Mucosa of descending colon (tissue), 3 donors: ENCODE results near the gene RGS7. TPM values are rescaled to one million over a fixed set of nuclear protein-coding genes. Genes with fewer than 3 reads are reported as not detected.
"Not testable (repeated sequence)": the region's sequence is repeated elsewhere in the genome, so short reads cannot be mapped to it uniquely, and the experiment has no call there.

Experiments used
- ATAC-seq: fragments of 200-7000 bp; cut with Tn5 transposase; one replicate; pipeline ENCODE4 v1.9.1; 2020; ENCODE audit warnings: mild to moderate bottlenecking, moderate library complexity
- DNase-seq, 3 donors: peaks; one replicate each; pipeline ENCODE4 v3.0.0-alpha.2; 2020
- H3K36me3 ChIP-seq: fragments of 200-600 bp; one replicate; pipeline ENCODE4 v1.8.0; 2021; ENCODE audit warnings: low read depth, mild to moderate bottlenecking
- H3K4me1 ChIP-seq: fragments of 200-600 bp; one replicate; pipeline ENCODE4 v1.8.0; 2021; ENCODE audit warnings: low read depth, mild to moderate bottlenecking
- H3K4me3 ChIP-seq: fragments of 200-600 bp; one replicate; pipeline ENCODE4 v1.8.0; 2021; ENCODE audit warnings: mild to moderate bottlenecking
- H3K9me3 ChIP-seq: fragments of 200-600 bp; one replicate; pipeline ENCODE4 v1.8.0; 2021; ENCODE audit warnings: mild to moderate bottlenecking
- intact Hi-C, 2 donors: fragments of 100-400 bp; cut with DNase I in 1 of 2; cut with micrococcal nuclease in 1 of 2; formaldehyde crosslinking; loops; one replicate each; pipeline versions ENCODE4 v1.11.0 to v1.11.1; 2022; cut with DNase I, micrococcal nuclease
- total RNA-seq, 3 donors: library from RNA; stranded (reverse); fragmentation: NEBNext Ultra II Directional in 2 of 3; extraction: Animal tissue kit (Norgen Biotek cat#: 25700) in 2 of 3; gene quantifications; one replicate each; pipeline versions ENCODE4 v1.2.1 to v1.2.4, GENCODE V29; 2021 to 2023
- TF ChIP-seq, protein P1 (sequence below): fragments of 200-600 bp; IDR thresholded peaks from one replicate; pipeline ENCODE4 v1.8.0; 2022; ENCODE audit warnings: antibody characterized with exemption, mild to moderate bottlenecking
- donor health status: DM: no; HTN: no; CAD: no; lungs with moderate emphysema.
- donor health status: DM: no; HTN: no; CAD: no.
- donor health status: DM: no; HTN: yes; CAD: no.

RGS7 gene
- total RNA-seq, 3 donors from 2014 or later: 0.51 TPM; not detected in 2

DNA sequence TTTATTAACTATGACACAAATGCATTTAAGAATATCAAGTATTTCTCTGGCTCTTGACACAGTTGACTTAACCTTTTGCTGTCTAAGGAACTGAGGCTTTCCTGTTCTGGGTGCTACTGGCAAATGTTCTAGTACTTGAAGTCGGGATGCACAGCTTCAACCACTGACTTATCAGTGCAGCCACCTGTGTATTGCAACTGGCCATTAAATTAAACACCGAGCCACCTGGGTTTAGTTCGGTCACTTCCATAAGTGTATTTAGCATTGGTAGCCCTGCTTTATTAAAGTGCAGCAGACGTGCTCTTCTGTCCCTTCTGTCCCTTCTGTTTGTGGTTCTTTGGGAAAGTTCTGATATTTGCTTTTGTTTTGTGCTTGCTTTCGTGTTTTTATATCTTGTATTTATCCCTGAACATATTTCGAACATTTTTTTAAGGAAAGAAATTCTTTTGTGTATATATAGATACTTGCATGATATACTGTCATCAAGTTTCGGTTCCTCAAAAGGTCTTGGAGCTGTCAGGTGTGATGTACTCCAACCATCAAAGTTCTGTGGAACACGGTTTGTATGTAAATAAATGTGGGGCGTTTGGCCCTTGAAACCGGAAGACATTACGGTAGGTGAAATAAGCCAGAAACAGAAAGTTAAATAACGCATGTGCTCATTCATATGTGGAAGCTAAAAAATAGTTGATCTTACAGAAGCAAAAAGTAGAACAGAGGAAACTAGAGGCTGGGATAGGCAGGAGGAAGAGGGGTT, 447.1 kb downstream of the RGS7 start:
- Histone ChIP-seq H3K4me1 (no peaks in the 10 kb centered on the region), H3K9me3 (no peaks in the 10 kb centered on the region), H3K4me3 (no peak overlapping the region), H3K36me3 (no peaks in the 10 kb centered on the region)
- TF ChIP-seq, protein P1, sequence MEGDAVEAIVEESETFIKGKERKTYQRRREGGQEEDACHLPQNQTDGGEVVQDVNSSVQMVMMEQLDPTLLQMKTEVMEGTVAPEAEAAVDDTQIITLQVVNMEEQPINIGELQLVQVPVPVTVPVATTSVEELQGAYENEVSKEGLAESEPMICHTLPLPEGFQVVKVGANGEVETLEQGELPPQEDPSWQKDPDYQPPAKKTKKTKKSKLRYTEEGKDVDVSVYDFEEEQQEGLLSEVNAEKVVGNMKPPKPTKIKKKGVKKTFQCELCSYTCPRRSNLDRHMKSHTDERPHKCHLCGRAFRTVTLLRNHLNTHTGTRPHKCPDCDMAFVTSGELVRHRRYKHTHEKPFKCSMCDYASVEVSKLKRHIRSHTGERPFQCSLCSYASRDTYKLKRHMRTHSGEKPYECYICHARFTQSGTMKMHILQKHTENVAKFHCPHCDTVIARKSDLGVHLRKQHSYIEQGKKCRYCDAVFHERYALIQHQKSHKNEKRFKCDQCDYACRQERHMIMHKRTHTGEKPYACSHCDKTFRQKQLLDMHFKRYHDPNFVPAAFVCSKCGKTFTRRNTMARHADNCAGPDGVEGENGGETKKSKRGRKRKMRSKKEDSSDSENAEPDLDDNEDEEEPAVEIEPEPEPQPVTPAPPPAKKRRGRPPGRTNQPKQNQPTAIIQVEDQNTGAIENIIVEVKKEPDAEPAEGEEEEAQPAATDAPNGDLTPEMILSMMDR: no peak
- intact Hi-C loops: no loop called here
- ATAC-seq (no peak), DNase-seq (no peak)

DNA sequence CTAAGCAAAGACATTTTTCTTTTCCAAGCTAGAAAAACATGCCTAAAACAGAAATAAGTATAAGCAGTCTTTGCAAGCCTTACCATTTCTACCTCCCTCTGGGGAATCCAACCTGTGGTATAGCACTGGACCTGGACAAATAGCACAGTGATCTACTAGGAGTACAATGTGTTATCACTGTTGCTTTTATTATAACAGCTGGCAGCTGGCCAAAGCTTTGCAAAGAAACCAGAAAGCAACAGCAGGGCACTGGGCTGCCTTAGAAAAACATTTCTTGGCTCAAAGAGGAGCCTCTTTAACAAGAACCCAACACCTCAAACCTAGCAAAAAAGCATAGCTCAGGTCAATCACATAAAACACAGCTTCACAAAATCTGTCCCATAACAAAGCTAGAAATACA, 450.5 kb downstream of the RGS7 start:
- intact Hi-C loops: no loop called here
- ATAC-seq (peak; percentile 76), DNase-seq (peak in 1 of 3 donors; percentile 78)
- Histone ChIP-seq H3K9me3 (no peaks in the 10 kb centered on the region), H3K4me1 (no peaks in the 10 kb centered on the region), H3K36me3 (no peaks in the 10 kb centered on the region), H3K4me3 (no peak overlapping the region)
- TF ChIP-seq, protein P1: no peak

DNA sequence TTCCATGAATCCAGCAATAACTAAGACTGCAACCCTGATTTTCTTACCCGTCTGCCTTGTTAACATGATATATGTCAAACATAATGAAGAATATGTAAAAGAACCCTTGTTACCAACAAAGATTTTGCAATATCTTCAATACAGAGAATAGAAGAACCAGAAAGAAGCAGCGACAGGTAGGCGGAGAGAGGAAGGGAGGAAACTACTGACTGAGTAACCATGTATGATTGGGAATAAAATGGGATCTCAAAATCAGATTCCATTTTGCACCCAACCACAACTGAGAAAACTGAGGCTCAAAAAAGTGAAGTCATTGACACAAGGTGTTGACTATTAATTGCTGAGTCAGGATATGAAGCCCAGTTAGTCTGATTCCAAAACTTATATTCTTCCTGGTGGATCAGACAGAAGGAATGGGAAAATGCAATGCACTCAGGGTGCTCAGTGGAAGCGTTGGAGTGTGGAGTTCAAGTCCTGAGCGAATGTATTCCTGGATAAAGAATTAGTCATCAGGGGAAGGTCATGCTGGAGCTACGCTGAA, 451.7 kb downstream of the RGS7 start:
- ATAC-seq (no peak), DNase-seq (no peak)
- Histone ChIP-seq H3K36me3 (no peaks in the 10 kb centered on the region), H3K9me3 (no peaks in the 10 kb centered on the region), H3K4me1 (no peaks in the 10 kb centered on the region), H3K4me3 (no peak overlapping the region)
- intact Hi-C loops: no loop called here
- TF ChIP-seq, protein P1: no peak

DNA sequence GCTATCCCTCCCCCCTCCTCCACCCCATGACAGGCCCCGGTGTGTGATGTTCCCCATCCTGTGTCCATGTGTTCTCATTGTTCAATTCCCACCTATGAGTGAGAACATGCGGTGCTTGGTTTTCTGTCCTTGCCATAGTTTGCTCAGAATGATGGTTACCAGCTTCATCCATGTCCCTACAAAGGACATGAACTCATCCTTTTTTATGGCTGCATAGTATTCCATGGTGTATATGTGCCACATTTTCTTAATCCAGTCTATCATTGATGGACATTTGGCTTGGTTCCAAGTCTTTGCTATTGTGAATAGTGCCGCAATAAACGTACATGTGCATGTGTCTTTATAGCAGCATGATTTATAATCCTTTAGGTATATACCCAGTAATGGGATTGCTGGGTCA, 461.6 kb downstream of the RGS7 start:
- intact Hi-C loops, H3K4me1 ChIP-seq, ATAC-seq, H3K9me3 ChIP-seq, DNase-seq, H3K4me3 ChIP-seq, H3K36me3 ChIP-seq: not testable (repeated sequence)

DNA sequence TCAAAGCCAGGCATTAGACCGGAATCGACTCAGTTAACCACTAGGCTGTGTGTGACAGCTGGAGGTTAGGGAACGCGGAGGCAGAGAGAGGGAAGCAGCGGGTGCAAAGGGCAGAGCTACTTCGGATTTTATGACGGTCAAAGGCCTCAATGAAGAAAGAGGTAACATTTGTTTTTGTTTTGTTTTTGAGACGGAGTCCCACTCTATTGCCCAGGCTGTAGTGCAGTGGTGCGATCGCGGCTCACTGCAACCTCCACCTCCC, 468.3 kb downstream of the RGS7 start:
- intact Hi-C loops: loop anchor here in 1 of 2 donors (2.0 kb wide), 1 partner anchor 58 kb away; no protein-coding TSS in a partner anchor
- H3K4me3 ChIP-seq: no peak overlapping the region
- ATAC-seq (peak; percentile 62), DNase-seq (no peak)
- TF ChIP-seq, protein P1: no peak
- no peaks in the 10 kb centered on the region for H3K9me3 ChIP-seq
- no peaks in the 10 kb centered on the region for H3K4me1 ChIP-seq
- no peaks in the 10 kb centered on the region for H3K36me3 ChIP-seq

DNA sequence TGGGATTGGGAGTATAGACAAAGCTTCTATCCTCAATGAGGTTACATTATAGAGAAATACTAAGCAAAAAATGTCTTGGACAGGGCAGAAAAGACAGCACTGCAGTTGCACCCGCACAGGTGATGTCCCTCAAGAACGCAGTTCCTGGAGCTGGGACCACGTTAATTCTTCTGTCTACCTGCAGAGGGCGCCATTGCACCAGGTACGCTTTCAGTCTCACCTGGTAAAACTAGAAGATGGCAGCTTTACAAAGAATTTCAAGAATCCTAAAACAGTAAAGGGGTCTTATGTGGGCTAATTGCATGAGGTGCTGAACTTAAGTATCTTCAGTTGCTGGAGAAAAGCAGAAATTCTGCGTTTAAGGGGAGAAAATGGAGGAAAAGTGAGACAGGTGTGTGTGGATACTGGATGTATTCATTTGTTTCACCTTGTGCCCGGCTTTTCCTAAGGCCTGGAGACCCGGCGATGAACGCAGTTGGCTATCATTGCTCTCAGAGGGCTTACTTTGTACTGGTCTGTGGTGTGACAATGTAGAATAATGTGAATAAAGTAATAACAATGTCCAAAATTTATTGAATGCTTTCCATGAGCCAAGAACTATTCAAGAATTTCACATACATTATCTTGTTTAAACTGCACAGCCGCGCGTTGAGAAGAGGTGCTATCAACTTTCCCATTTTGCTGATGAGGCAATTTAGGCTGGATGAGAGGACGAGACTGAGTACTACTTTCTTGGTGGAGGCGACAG, 468.8 kb downstream of the RGS7 start:
- ATAC-seq (peak; percentile 88), DNase-seq (peak in 2 of 3 donors; percentile 48 to 70)
- Histone ChIP-seq H3K4me1 (no peaks in the 10 kb centered on the region), H3K9me3 (no peaks in the 10 kb centered on the region), H3K4me3 (no peak overlapping the region), H3K36me3 (no peaks in the 10 kb centered on the region)
- TF ChIP-seq, protein P1: peak; percentile 32
- intact Hi-C loops: loop anchor here in 1 of 2 donors (2.0 kb wide), 1 partner anchor 59 kb away; no protein-coding TSS in a partner anchor
